Measurements from ENCODE around the gene ADA. TPM values are rescaled to one million over a fixed set of nuclear protein-coding genes. Genes with fewer than 3 reads are reported as not detected.
A peak's percentile ranks its signal among the peaks of the same experiment; 100 is the strongest.

ADA gene
- total RNA-seq, 2 donors from 2014 or later: 12.8 to 15.9 TPM

DNA sequence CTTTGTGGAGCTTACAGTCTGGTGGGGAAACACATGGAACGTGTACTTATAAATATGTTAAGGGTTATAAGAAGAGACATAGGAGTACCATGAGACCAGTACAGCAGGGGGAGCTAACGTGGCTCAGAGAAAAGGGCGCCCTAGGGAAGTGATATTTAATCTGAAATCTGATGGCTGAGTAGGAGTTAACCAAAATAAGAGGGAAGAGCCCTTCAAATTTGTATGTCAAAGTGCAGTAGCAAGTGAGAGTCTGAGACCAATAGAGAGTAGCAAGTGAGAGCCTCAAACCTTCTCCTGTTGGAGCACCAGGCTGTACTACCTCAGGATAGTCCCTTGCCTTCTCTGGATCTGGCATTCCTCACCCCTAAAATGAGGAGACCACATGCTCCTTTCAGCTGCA is 75.2 kb downstream of the ADA start:
- Histone ChIP-seq H3K9ac (ENCODE audit: extremely low read depth, low read length, poor library complexity, severe bottlenecking) (no peak overlapping the region), H3K36me3 (ENCODE audit: control insufficient read depth, insufficient read depth, low read length) (peaks cover 11% of the 10 kb centered on the region), H3K27ac (ENCODE audit: low read depth, low read length) (no peak overlapping the region), H3K4me3 (ENCODE audit: low read length) (no peak overlapping the region), H3K27me3 (ENCODE audit: control insufficient read depth, insufficient read depth, low read length, poor library complexity, severe bottlenecking) (no peaks in the 10 kb centered on the region), H3K4me1 (ENCODE audit: control insufficient read depth, insufficient read depth, low read length) (peaks cover 3% of the 10 kb centered on the region), H3K9me3 (ENCODE audit: control insufficient read depth, low read length) (no peaks in the 10 kb centered on the region)
- Mint-ChIP-seq H3K36me3 (ENCODE audit: low read depth) (peaks cover 5% of the 10 kb centered on the region), H3K27ac (no peak overlapping the region), H3K9me3 (peaks cover 2% of the 10 kb centered on the region), H3K4me1 (peaks cover 20% of the 10 kb centered on the region), H3K27me3 (ENCODE audit: insufficient read depth) (no peaks in the 10 kb centered on the region), H3K4me3 (no peak overlapping the region)
- 82 to 88% methylated on average over 3 of the region's 3 CpGs for WGBS, 2 experiments (ENCODE audit: insufficient coverage in 1 of 2, insufficient read length in 1 of 2)
- DNase-seq: no peak
- TF ChIP-seq CTCF (conservative IDR thresholded peaks at IDR 0.05): peak; percentile 60

DNA sequence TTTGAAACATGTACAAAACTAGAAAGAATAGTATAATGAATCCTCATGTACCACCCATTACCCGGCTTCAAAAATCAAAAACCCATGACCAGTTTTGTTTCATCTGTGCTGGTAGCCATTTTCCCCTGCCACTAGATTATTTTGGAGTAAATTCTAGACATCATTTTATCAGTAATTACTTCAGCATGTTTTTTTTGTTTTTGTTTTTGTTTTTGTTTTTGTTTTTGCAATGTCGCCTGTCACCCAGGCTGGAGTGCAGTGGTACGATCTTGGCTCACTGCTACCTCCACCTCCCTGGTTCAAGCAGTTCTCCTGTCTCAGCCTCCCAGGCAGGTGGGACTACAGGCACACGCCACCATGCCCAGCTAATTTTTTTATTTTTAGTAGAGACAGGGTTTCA is 77.1 kb downstream of the ADA start:
- no peak overlapping the region for H3K27ac Mint-ChIP-seq
- Histone ChIP-seq H3K27me3 (ENCODE audit: control insufficient read depth, insufficient read depth, low read length, poor library complexity, severe bottlenecking) (no peaks in the 10 kb centered on the region), H3K9ac (ENCODE audit: extremely low read depth, low read length, poor library complexity, severe bottlenecking) (no peak overlapping the region), H3K4me1 (ENCODE audit: control insufficient read depth, insufficient read depth, low read length) (peaks cover 3% of the 10 kb centered on the region), H3K36me3 (ENCODE audit: control insufficient read depth, insufficient read depth, low read length) (peaks cover 11% of the 10 kb centered on the region), H3K27ac (ENCODE audit: low read depth, low read length) (no peak overlapping the region), H3K4me3 (ENCODE audit: low read length) (no peak overlapping the region), H3K9me3 (ENCODE audit: control insufficient read depth, low read length) (no peaks in the 10 kb centered on the region)
- no peak for TF ChIP-seq CTCF (conservative IDR thresholded peaks at IDR 0.05)
- H3K36me3 Mint-ChIP-seq (ENCODE audit: low read depth): peaks cover 5% of the 10 kb centered on the region
- no peak overlapping the region for H3K4me3 Mint-ChIP-seq
- WGBS, 2 experiments (ENCODE audit: insufficient coverage in 1 of 2, insufficient read length in 1 of 2): 94 to 100% methylated on average over 3 to 4 of the region's 4 CpGs
- no peaks in the 10 kb centered on the region for H3K27me3 Mint-ChIP-seq (ENCODE audit: insufficient read depth)
- peaks cover 15% of the 10 kb centered on the region for H3K4me1 Mint-ChIP-seq
- H3K9me3 Mint-ChIP-seq: peaks cover 2% of the 10 kb centered on the region
- no peak for DNase-seq

DNA sequence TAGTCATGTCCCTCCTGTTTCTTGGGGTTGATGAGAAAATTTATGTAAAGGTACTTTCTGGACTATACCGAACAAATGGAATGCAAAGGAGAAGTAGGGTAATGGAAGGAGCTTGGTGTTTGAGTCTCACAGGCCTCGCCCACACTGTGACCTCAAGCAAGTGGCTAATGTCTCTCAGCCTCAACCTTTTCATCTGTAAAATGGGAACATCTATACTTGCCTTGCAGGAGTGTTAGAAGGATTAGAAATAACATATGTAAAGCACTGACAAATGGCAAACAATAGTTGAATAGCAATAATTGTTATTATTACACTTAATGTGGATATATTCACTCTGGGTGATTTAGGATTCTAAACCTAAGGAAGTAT is 78.0 kb downstream of the ADA start:
- no peak for TF ChIP-seq CTCF (conservative IDR thresholded peaks at IDR 0.05)
- H3K36me3 Mint-ChIP-seq (ENCODE audit: low read depth): peaks cover 5% of the 10 kb centered on the region
- H3K27ac Mint-ChIP-seq: no peak overlapping the region
- H3K4me1 Mint-ChIP-seq: peaks cover 15% of the 10 kb centered on the region
- Histone ChIP-seq H3K36me3 (ENCODE audit: control insufficient read depth, insufficient read depth, low read length) (peaks cover 11% of the 10 kb centered on the region), H3K27ac (ENCODE audit: low read depth, low read length) (no peak overlapping the region), H3K9ac (ENCODE audit: extremely low read depth, low read length, poor library complexity, severe bottlenecking) (no peak overlapping the region), H3K27me3 (ENCODE audit: control insufficient read depth, insufficient read depth, low read length, poor library complexity, severe bottlenecking) (no peaks in the 10 kb centered on the region), H3K4me1 (ENCODE audit: control insufficient read depth, insufficient read depth, low read length) (peaks cover 3% of the 10 kb centered on the region), H3K4me3 (ENCODE audit: low read length) (no peak overlapping the region), H3K9me3 (ENCODE audit: control insufficient read depth, low read length) (no peaks in the 10 kb centered on the region)
- no peak overlapping the region for H3K4me3 Mint-ChIP-seq
- peaks cover 1% of the 10 kb centered on the region for H3K9me3 Mint-ChIP-seq
- 98 to 100% methylated on average over 1 to 2 of the region's 2 CpGs for WGBS, 2 experiments (ENCODE audit: insufficient coverage in 1 of 2, insufficient read length in 1 of 2)
- H3K27me3 Mint-ChIP-seq (ENCODE audit: insufficient read depth): no peaks in the 10 kb centered on the region
- DNase-seq: no peak
